WI38 (cell line): ENCODE measurements around the gene CRCP.
"Not testable (repeated sequence)": the region's sequence is repeated elsewhere in the genome, so short reads cannot be mapped to it uniquely, and the experiment has no call there.

Experiments
- H3K4me3 ChIP-seq: 2 replicates; pipeline ENCODE4 v1.5.1; 2011; ENCODE audit warnings: low read depth, mild to moderate bottlenecking, control low read depth, low read length
- CTCF ChIP-seq: IDR thresholded peaks from 2 replicates; pipeline ENCODE4 v1.5.1; 2012; ENCODE audit warnings: low read depth, mild to moderate bottlenecking, control low read depth, low read length

Gene CRCP

GRCh38 chr7:66114743-66115649, at the start of gene CRCP:
Gene CRCP, plus strand, starts transcription at chr7:66114847. Its CDS starts 116 bp downstream, at chr7:66114963.
- peak within 1 kb of the TSS; percentile 78 for H3K4me3 ChIP-seq
- TF ChIP-seq CTCF: no peak

GRCh38 chr7:66069732-66070131, 44.9 kb upstream of the CRCP start:
- no peak for TF ChIP-seq CTCF

GRCh38 chr7:66070222-66070621, 44.4 kb upstream of the CRCP start:
- TF ChIP-seq CTCF: no peak
- no peak overlapping the region for H3K4me3 ChIP-seq

More at GRCh38 chr7:66069732-66070131, 44.9 kb upstream of the CRCP start:
- H3K4me3 ChIP-seq: no peak overlapping the region

GRCh38 chr7:66072208-66072607, 42.4 kb upstream of the CRCP start:
- not testable (repeated sequence) for H3K4me3 ChIP-seq

GRCh38 chr7:66075590-66076461, 38.8 kb upstream of the CRCP start, which contains the start of gene ASL:
Gene ASL, plus strand, starts transcription at chr7:66075819. Its CDS starts 263 bp downstream, at chr7:66076082.
- H3K4me3 ChIP-seq: peak within 1 kb of the TSS; percentile 79
- TF ChIP-seq CTCF: no peak

- no peak for TF ChIP-seq CTCF
Measured at GRCh38 chr7:66076462-66077329, 38.0 kb upstream of the CRCP start.

GRCh38 chr7:66078067-66078466, 36.6 kb upstream of the CRCP start:
- TF ChIP-seq CTCF: no peak
- no peak overlapping the region for H3K4me3 ChIP-seq

More at GRCh38 chr7:66076462-66077329, 38.0 kb upstream of the CRCP start:
- peak overlapping the region; percentile 79 for H3K4me3 ChIP-seq
